Left ventricle myocardium inferior (tissue), 1 donor: ENCODE results near the gene VWDE. TPM values are rescaled to one million over a fixed set of nuclear protein-coding genes. Genes with fewer than 3 reads are reported as not detected.

Experiments used
- DNase-seq: peaks from one replicate; pipeline ENCODE4 v3.0.0-alpha.2; 2020
- H3K27ac ChIP-seq: fragments of 200-600 bp; replicated peaks from 2 replicates; pipeline ENCODE4 v1.8.0; 2021
- H3K27me3 ChIP-seq: fragments of 200-600 bp; 2 replicates; pipeline ENCODE4 v1.8.0; 2021; ENCODE audit warnings: low read depth
- H3K36me3 ChIP-seq: fragments of 200-600 bp; 2 replicates; pipeline ENCODE4 v1.8.0; 2021
- H3K4me1 ChIP-seq: fragments of 200-600 bp; 2 replicates; pipeline ENCODE4 v1.8.0; 2021
- H3K4me3 ChIP-seq: fragments of 200-600 bp; 2 replicates; pipeline ENCODE4 v1.8.0; 2021; ENCODE audit warnings: mild to moderate bottlenecking, moderate library complexity
- H3K9me3 ChIP-seq: fragments of 200-600 bp; replicated peaks from 2 replicates; pipeline ENCODE4 v1.8.0; 2021
- CTCF ChIP-seq: fragments of 200-600 bp; IDR thresholded peaks from 2 replicates; pipeline ENCODE4 v1.8.0; 2021; ENCODE audit warnings: antibody characterized with exemption, mild to moderate bottlenecking, borderline replicate concordance
- intact Hi-C: fragments of 100-400 bp; cut with micrococcal nuclease; formaldehyde crosslinking; loops from one replicate; pipeline ENCODE4 v1.11.0; 2022
- total RNA-seq: library from RNA; stranded (reverse); fragmentation: NEBNext Ultra II Directional; extraction: Animal tissue kit (Norgen Biotek cat#: 25700); gene quantifications from one replicate; pipeline ENCODE4 v1.2.1, GENCODE V29; 2021
- donor health status: DM: no; HTN: yes; CAD: no; lungs with severe emphysema.

VWDE gene
- total RNA-seq, 1 donor from 2014 or later = not detected

DNA sequence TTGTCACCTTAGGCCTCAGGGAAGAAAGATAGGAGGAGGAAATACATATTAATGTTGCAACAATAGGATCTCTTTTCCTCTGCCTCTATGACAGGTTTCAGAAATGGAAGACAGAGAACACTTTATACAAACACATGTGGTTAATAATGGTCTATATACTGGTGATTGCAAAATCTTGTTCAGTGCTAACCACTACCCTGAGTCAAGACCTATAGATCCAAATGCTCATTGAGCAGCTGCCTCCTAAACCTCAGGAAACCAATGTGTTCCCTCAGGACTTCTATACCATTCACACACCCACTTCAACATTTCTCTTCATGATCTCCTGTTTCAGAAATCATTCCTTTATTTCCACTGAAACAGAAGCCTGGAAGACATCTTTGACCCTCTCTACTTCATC lies 32.5 kb upstream of the VWDE start:
- Histone ChIP-seq H3K4me3 (no peak overlapping the region), H3K4me1 (no peaks in the 10 kb centered on the region), H3K27me3 (peaks cover 10% of the 10 kb centered on the region), H3K9me3 (no peaks in the 10 kb centered on the region), H3K36me3 (no peaks in the 10 kb centered on the region), H3K27ac (no peak overlapping the region)
- DNase-seq = no peak
- intact Hi-C loops = no loop called here
- no peak for TF ChIP-seq CTCF

DNA sequence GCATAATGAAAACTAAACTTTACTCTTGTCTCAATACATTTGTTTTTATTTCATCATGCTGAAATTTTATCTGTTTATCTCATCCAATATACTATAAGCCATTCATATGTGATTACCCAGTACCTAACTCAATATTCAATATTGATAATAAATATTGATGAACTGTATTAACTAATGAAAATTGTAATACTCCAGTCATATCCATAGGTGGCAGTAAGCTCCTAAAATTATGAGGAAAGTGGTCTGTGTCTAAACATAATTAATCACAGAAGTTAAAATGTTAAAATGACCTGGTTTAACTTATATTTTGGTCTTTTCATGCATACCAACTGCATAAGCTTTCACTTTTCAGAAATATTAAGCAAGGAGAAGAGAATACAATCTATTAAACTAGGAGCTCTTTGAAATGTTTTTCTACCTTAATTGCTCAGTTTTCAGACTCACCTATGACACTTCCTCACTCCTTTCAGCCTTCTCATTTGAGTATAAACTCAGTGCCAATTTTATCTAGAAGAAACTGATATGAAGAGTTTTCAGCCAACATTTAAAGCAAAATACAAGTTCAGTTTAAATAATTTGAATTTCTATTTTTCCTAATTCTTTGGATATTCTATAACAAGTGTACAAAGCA lies 30.5 kb upstream of the VWDE start:
- DNase-seq = no peak
- Histone ChIP-seq H3K27ac (no peak overlapping the region), H3K27me3 (peaks cover 10% of the 10 kb centered on the region), H3K9me3 (no peaks in the 10 kb centered on the region), H3K4me1 (no peaks in the 10 kb centered on the region), H3K4me3 (no peak overlapping the region), H3K36me3 (no peaks in the 10 kb centered on the region)
- peak; percentile 52 for TF ChIP-seq CTCF
- intact Hi-C loops = no loop called here

DNA sequence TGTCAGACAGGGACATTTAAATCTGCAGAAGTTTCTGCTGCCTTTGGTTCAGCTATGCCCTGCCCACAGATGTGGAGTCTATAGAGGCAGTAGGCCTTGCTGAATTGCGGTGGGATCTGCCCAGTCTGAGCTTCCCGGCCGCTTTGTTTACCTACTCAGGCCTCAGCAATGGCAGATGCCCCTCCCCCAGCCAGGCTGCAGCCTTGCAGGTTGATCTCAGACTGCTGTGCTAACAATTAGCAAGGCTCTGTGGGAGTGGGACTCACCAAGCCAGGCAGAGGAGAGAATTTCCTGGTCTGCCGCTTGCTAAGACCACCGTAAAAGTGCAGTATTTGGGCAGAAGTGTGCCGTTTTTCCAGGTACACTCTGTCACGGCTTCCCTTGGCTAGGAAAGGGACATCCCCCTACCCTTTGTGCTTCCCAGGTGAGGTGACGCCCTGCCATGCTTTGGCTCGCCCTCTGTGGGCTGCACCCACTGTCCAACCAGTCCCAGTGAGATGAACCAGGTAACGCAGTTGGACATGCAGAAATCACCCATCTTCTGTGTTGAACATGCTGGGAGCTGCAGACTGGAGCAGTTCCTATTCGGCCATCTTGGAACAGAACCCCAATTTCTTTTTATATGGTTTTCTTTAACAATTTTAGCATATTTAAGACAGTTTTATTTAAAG lies 28.4 kb upstream of the VWDE start:
- Histone ChIP-seq H3K9me3 (peaks cover 9% of the 10 kb centered on the region), H3K4me3 (no peak overlapping the region), H3K36me3 (no peaks in the 10 kb centered on the region), H3K27me3 (peaks cover 10% of the 10 kb centered on the region), H3K27ac (no peak overlapping the region), H3K4me1 (no peaks in the 10 kb centered on the region)
- no peak for TF ChIP-seq CTCF
- intact Hi-C loops = no loop called here
- DNase-seq = no peak

- no peak for DNase-seq
- intact Hi-C loops = no loop called here
- H3K27ac ChIP-seq = no peak overlapping the region
- no peak for TF ChIP-seq CTCF
- H3K9me3 ChIP-seq = peaks cover 27% of the 10 kb centered on the region
- no peaks in the 10 kb centered on the region for H3K27me3 ChIP-seq
- no peaks in the 10 kb centered on the region for H3K4me1 ChIP-seq
- H3K4me3 ChIP-seq = no peak overlapping the region
- H3K36me3 ChIP-seq = no peaks in the 10 kb centered on the region
Observed at GRCh38 chr7:12425311-12425710, 21.6 kb upstream of the VWDE start.

GRCh38 chr7:12423997-12424745 lies 20.5 kb upstream of the VWDE start:
- intact Hi-C loops = no loop called here
- no peaks in the 10 kb centered on the region for H3K36me3 ChIP-seq
- no peaks in the 10 kb centered on the region for H3K4me1 ChIP-seq
- no peak overlapping the region for H3K4me3 ChIP-seq
- TF ChIP-seq CTCF = no peak
- no peak overlapping the region for H3K27ac ChIP-seq
- no peaks in the 10 kb centered on the region for H3K27me3 ChIP-seq
- peaks cover 27% of the 10 kb centered on the region for H3K9me3 ChIP-seq
- DNase-seq = no peak
